AG10803 (cell line): ENCODE data around the gene INCENP.
"Not testable (repeated sequence)": the region's sequence is repeated elsewhere in the genome, so short reads cannot be mapped to it uniquely, and the experiment has no call there.

Experiments used
- DNase-seq: peaks from one replicate; pipeline ENCODE4 v3.0.0; 2010; ENCODE audit warnings: low read depth
- H3K4me3 ChIP-seq: 2 replicates; pipeline ENCODE4 v1.5.1; 2011; ENCODE audit warnings: mild to moderate bottlenecking, low read length, control low read depth
- TF ChIP-seq, protein P1 (sequence below): conservative IDR thresholded peaks from 2 replicates; pipeline ENCODE4 v1.5.1; 2011; ENCODE audit warnings: mild to moderate bottlenecking, low read length, control low read depth, inconsistent platforms

Gene INCENP

GRCh38 chr11:62190011-62190410 is 66.2 kb downstream of the INCENP start, which contains the start of gene SCGB1D1:
SCGB1D1 (plus strand) TSS chr11:62190216; CDS start chr11:62190285, 69 bp downstream.
- TF ChIP-seq, protein P1, sequence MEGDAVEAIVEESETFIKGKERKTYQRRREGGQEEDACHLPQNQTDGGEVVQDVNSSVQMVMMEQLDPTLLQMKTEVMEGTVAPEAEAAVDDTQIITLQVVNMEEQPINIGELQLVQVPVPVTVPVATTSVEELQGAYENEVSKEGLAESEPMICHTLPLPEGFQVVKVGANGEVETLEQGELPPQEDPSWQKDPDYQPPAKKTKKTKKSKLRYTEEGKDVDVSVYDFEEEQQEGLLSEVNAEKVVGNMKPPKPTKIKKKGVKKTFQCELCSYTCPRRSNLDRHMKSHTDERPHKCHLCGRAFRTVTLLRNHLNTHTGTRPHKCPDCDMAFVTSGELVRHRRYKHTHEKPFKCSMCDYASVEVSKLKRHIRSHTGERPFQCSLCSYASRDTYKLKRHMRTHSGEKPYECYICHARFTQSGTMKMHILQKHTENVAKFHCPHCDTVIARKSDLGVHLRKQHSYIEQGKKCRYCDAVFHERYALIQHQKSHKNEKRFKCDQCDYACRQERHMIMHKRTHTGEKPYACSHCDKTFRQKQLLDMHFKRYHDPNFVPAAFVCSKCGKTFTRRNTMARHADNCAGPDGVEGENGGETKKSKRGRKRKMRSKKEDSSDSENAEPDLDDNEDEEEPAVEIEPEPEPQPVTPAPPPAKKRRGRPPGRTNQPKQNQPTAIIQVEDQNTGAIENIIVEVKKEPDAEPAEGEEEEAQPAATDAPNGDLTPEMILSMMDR = no peak
- H3K4me3 ChIP-seq = no peak within 1 kb of the TSS
- DNase-seq = no peak

GRCh38 chr11:62193952-62194351 is 70.1 kb downstream of the INCENP start:
- H3K4me3 ChIP-seq = no peak overlapping the region
- TF ChIP-seq, protein P1 = no peak
- no peak for DNase-seq

GRCh38 chr11:62195010-62195409 is 71.2 kb downstream of the INCENP start:
- H3K4me3 ChIP-seq, DNase-seq: not testable (repeated sequence)

DNA sequence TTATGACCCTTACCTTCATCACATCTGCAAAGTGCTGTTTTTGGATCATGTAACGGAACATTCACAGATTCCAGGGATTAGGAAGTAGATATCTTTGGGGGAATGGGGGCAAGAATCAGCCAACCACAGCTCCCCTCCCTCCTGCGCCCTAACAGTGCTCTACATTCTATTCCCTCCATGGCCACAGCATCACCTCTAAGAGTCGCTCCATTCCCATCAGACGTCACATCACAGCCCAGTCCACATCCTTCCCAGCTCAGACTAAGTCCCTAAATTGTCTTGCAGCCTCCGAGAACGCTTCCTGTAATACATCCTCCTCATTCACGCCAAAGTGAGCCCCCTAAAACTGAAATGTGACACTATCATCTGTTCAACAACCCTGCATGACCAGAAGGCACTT is 72.1 kb downstream of the INCENP start:
- DNase-seq = no peak
- no peak overlapping the region for H3K4me3 ChIP-seq
- TF ChIP-seq, protein P1 = no peak

GRCh38 chr11:62197400-62197799 is 73.6 kb downstream of the INCENP start:
- DNase-seq, H3K4me3 ChIP-seq: not testable (repeated sequence)

- no peak for DNase-seq
- TF ChIP-seq, protein P1 = no peak
- H3K4me3 ChIP-seq = no peak overlapping the region
Observed at GRCh38 chr11:62201376-62201775, 77.6 kb downstream of the INCENP start.
